Lower lobe of right lung (tissue), 2 donors: Measurements from ENCODE around the gene IGFBP6. TPM values are rescaled to one million over a fixed set of nuclear protein-coding genes. Genes with fewer than 3 reads are reported as not detected.

Experiments
- ATAC-seq, 2 donors: fragments of 200-7000 bp; cut with Tn5 transposase; one replicate each; pipeline ENCODE4 v1.9.1; 2020 to 2022; ENCODE audit warnings: mild to moderate bottlenecking in 2 of 2, moderate library complexity in 2 of 2
- DNase-seq: peaks from one replicate; pipeline ENCODE4 v3.0.0-alpha.2; 2020
- H3K27ac ChIP-seq: fragments of 200-600 bp; one replicate; pipeline ENCODE4 v1.8.0; 2022
- H3K27me3 ChIP-seq: fragments of 200-600 bp; one replicate; pipeline ENCODE4 v1.8.0; 2022; ENCODE audit warnings: low read depth
- H3K36me3 ChIP-seq: fragments of 200-600 bp; one replicate; pipeline ENCODE4 v1.8.0; 2022; ENCODE audit warnings: mild to moderate bottlenecking
- H3K4me1 ChIP-seq: fragments of 200-600 bp; one replicate; pipeline ENCODE4 v1.8.0; 2022
- H3K4me3 ChIP-seq: fragments of 200-600 bp; one replicate; pipeline ENCODE4 v1.8.0; 2022; ENCODE audit warnings: mild to moderate bottlenecking
- H3K9me3 ChIP-seq: fragments of 200-600 bp; one replicate; pipeline ENCODE4 v1.8.0; 2022
- CTCF ChIP-seq: fragments of 200-600 bp; IDR thresholded peaks from one replicate; pipeline ENCODE4 v1.8.0; 2022; ENCODE audit warnings: antibody characterized with exemption, mild to moderate bottlenecking
- intact Hi-C: fragments of 100-400 bp; cut with DNase I; formaldehyde crosslinking; loops from one replicate; pipeline ENCODE4 v1.11.0; 2022
- total RNA-seq: library from RNA; stranded (reverse); fragmentation: NEBNext Ultra II Directional; extraction: Animal tissue kit (Norgen Biotek cat#: 25700); gene quantifications from one replicate; pipeline ENCODE4 v1.2.1, GENCODE V29; 2021
- donor health status: DM: no; HTN: yes; CAD: no; lungs with severe emphysema.

IGFBP6 gene
- total RNA-seq, 1 donor from 2014 or later = 58.5 TPM

- H3K4me1 ChIP-seq = peaks cover 58% of the 10 kb centered on the region
- no peaks in the 10 kb centered on the region for H3K9me3 ChIP-seq
- intact Hi-C loops = no loop called here
- no peak overlapping the region for H3K4me3 ChIP-seq
- TF ChIP-seq CTCF = no peak
- H3K27ac ChIP-seq = peak overlapping the region; percentile 36
- peaks cover 76% of the 10 kb centered on the region for H3K36me3 ChIP-seq
- DNase-seq (no peak), ATAC-seq (no peak)
- H3K27me3 ChIP-seq = no peaks in the 10 kb centered on the region
Observed at GRCh38 chr12:53071591-53072551, 25.6 kb upstream of the IGFBP6 start.

GRCh38 chr12:53073881-53074280, 23.6 kb upstream of the IGFBP6 start:
- Histone ChIP-seq H3K9me3 (no peaks in the 10 kb centered on the region), H3K27me3 (no peaks in the 10 kb centered on the region), H3K36me3 (peaks cover 62% of the 10 kb centered on the region), H3K4me3 (no peak overlapping the region), H3K4me1 (peaks cover 78% of the 10 kb centered on the region), H3K27ac (peak overlapping the region; percentile 46)
- no peak for TF ChIP-seq CTCF
- peak; percentile 59 to 71 for ATAC-seq
- intact Hi-C loops = no loop called here
- no peak for DNase-seq

- H3K4me1 ChIP-seq = peaks cover 78% of the 10 kb centered on the region
- no peak for TF ChIP-seq CTCF
- no peaks in the 10 kb centered on the region for H3K27me3 ChIP-seq
- peaks cover 62% of the 10 kb centered on the region for H3K36me3 ChIP-seq
- intact Hi-C loops = no loop called here
- no peak for ATAC-seq
- no peak overlapping the region for H3K4me3 ChIP-seq
- H3K27ac ChIP-seq = peak overlapping the region; percentile 46
- H3K9me3 ChIP-seq = no peaks in the 10 kb centered on the region
- no peak for DNase-seq
Observed at GRCh38 chr12:53074283-53074998, 23.0 kb upstream of the IGFBP6 start.

GRCh38 chr12:53074999-53075370, 22.5 kb upstream of the IGFBP6 start:
- Histone ChIP-seq H3K36me3 (peaks cover 60% of the 10 kb centered on the region), H3K4me3 (no peak overlapping the region), H3K9me3 (no peaks in the 10 kb centered on the region), H3K27ac (no peak overlapping the region), H3K4me1 (peaks cover 76% of the 10 kb centered on the region), H3K27me3 (no peaks in the 10 kb centered on the region)
- no peak for DNase-seq
- no peak for TF ChIP-seq CTCF
- ATAC-seq = no peak
- intact Hi-C loops = no loop called here

GRCh38 chr12:53076461-53076860, 21.0 kb upstream of the IGFBP6 start:
- intact Hi-C loops = no loop called here
- peaks cover 46% of the 10 kb centered on the region for H3K36me3 ChIP-seq
- no peak for DNase-seq
- H3K4me1 ChIP-seq = peaks cover 63% of the 10 kb centered on the region
- no peak for TF ChIP-seq CTCF
- H3K4me3 ChIP-seq = no peak overlapping the region
- H3K9me3 ChIP-seq = no peaks in the 10 kb centered on the region
- H3K27ac ChIP-seq = no peak overlapping the region
- H3K27me3 ChIP-seq = no peaks in the 10 kb centered on the region
- ATAC-seq = no peak
